GM12878 (cell line): ENCODE results near the gene PRMT5. TPM values are rescaled to one million over a fixed set of nuclear protein-coding genes. Genes with fewer than 3 reads are reported as not detected.

Source experiments
- ATAC-seq: fragments of 200-7000 bp; cut with Tn5 transposase; 3 replicates; pipeline ENCODE4 v1.9.1; 2020; ENCODE audit warnings: mild to moderate bottlenecking, moderate library complexity
- BruUV-seq: library from RNA; stranded (reverse); fragments of 400-500 nt; replicated peaks from 2 replicates; lab custom pipeline; 2021; lab: Mats Ljungman, UMichigan
- CTCF ChIA-PET: fragments of 300-600 bp; sonication (Branson Sonifier 250); formaldehyde crosslinking; extraction: SDS; loops from one replicate; lab custom pipeline; 2021; ENCODE audit warnings: inconsistent platforms; lab: Yijun Ruan, JAX
- POLR2A ChIA-PET: fragments of 350-600 bp; formaldehyde crosslinking; extraction: SDS; loops from one replicate; lab custom pipeline; 2021; ENCODE audit warnings: inconsistent platforms; lab: Charles Lee
- RAD21 ChIA-PET: fragments of 300-600 bp; sonication (Branson Sonifier 250); formaldehyde crosslinking; loops from one replicate; lab custom pipeline; 2023; ENCODE audit warnings: antibody characterized with exemption; ENCODE audit not compliant: unreplicated experiment; lab: Charles Lee
- SMC1A ChIA-PET: fragments of 300-600 bp; sonication (Branson Sonifier 250); formaldehyde crosslinking; loops from one replicate; lab custom pipeline; 2023; ENCODE audit not compliant: unreplicated experiment, uncharacterized antibody; lab: Charles Lee
- DNase-seq: peaks from one replicate; pipeline ENCODE4 v3.0.0-alpha.2; 2011; ENCODE audit warnings: low read depth, low spot score
- FAIRE-seq: peaks from 3 replicates; lab custom pipeline; 2011; peaks lifted over from hg19 to GRCh38; lab: Jason Lieb, UNC
- H2AFZ ChIP-seq: 2 replicates; pipeline ENCODE4 v1.6.0; 2011; ENCODE audit warnings: low read depth, low read length, control low read depth; ENCODE audit not compliant: control insufficient read depth
- H3K27ac ChIP-seq: 2 replicates; pipeline ENCODE4 v1.5.1; 2011; ENCODE audit warnings: control low read depth; ENCODE audit not compliant: control insufficient read depth, insufficient read depth
- H3K27me3 ChIP-seq, 2 experiments: replicated peaks in 1 of 2; 2 replicates each; pipeline versions ENCODE4 v1.6.0 to v1.6.1; 2011; ENCODE audit warnings: low read length in 1 of 2; ENCODE audit not compliant: control insufficient read depth in 2 of 2, insufficient read depth in 2 of 2
- H3K36me3 ChIP-seq, 2 experiments: 2 replicates each; pipeline ENCODE4 v1.5.1; 2011; ENCODE audit warnings: low read length in 1 of 2; ENCODE audit not compliant: control insufficient read depth in 2 of 2, insufficient read depth in 2 of 2
- H3K4me1 ChIP-seq: 2 replicates; pipeline ENCODE4 v1.6.1; 2011; ENCODE audit warnings: mild to moderate bottlenecking, low read length, moderate library complexity, mixed read lengths; ENCODE audit not compliant: control insufficient read depth, insufficient read depth
- H3K4me2 ChIP-seq: 2 replicates; pipeline ENCODE4 v1.6.0; 2011; ENCODE audit warnings: control low read depth; ENCODE audit not compliant: control insufficient read depth, insufficient read depth
- H3K4me3 ChIP-seq: fragments of 200-600 bp; sonication (generic); 2 replicates; pipeline ENCODE4 v1.5.1; 2016
- H3K79me2 ChIP-seq: 2 replicates; pipeline ENCODE4 v1.6.0; 2011; ENCODE audit warnings: low read length; ENCODE audit not compliant: control insufficient read depth, insufficient read depth
- H3K9ac ChIP-seq: 2 replicates; pipeline ENCODE4 v1.8.0; 2011; ENCODE audit warnings: low read length, control low read depth, mixed read lengths; ENCODE audit not compliant: control insufficient read depth, insufficient read depth
- H3K9me3 ChIP-seq: replicated peaks from 3 replicates; pipeline ENCODE4 v1.5.1; 2011; ENCODE audit warnings: mild to moderate bottlenecking, low read length; ENCODE audit not compliant: control insufficient read depth, insufficient read depth
- H4K20me1 ChIP-seq: 2 replicates; pipeline ENCODE4 v1.6.0; 2011; ENCODE audit not compliant: control insufficient read depth, insufficient read depth
- E4F1 ChIP-seq: fragments of 450-650 bp; IDR thresholded peaks from 2 replicates; pipeline ENCODE4 v1.6.1; 2018; ENCODE audit warnings: borderline replicate concordance, mild to moderate bottlenecking; ENCODE audit not compliant: partially characterized antibody
- FOS ChIP-seq: IDR thresholded peaks from 3 replicates; pipeline ENCODE4 v1.6.1; 2011; ENCODE audit warnings: borderline replicate concordance; ENCODE audit not compliant: insufficient read length; ENCODE audit errors: extremely low read depth
- GABPA ChIP-seq: IDR thresholded peaks from 2 replicates; pipeline ENCODE4 v1.6.1; 2014; ENCODE audit warnings: antibody characterized with exemption, low read depth, mild to moderate bottlenecking, inconsistent platforms
- MLLT1 ChIP-seq: fragments of 450-650 bp; IDR thresholded peaks from 2 replicates; pipeline ENCODE4 v1.6.1; 2016; ENCODE audit warnings: mild to moderate bottlenecking
- SMARCA5 ChIP-seq: fragments of 450-650 bp; IDR thresholded peaks from 2 replicates; pipeline ENCODE4 v1.6.1; 2017; ENCODE audit warnings: mild to moderate bottlenecking
- SMC3 ChIP-seq: IDR thresholded peaks from 2 replicates; pipeline ENCODE4 v1.6.1; 2011; ENCODE audit warnings: low read length, improper control_type of control experiment, borderline replicate concordance
- TAF1 ChIP-seq: IDR thresholded peaks from 2 replicates; pipeline ENCODE4 v1.6.1; 2011; ENCODE audit warnings: mild to moderate bottlenecking, low read depth, low read length, borderline replicate concordance
- TCF3 ChIP-seq: IDR thresholded peaks from 2 replicates; pipeline ENCODE4 v1.6.1; 2012; ENCODE audit warnings: low read depth, mild to moderate bottlenecking, low read length, borderline replicate concordance; ENCODE audit not compliant: insufficient read depth
- WGBS: methylation state at CpG from one replicate; pipeline ENCODE4 v1.1.6; 2016; ENCODE audit warnings: low lambda C conversion rate; ENCODE audit not compliant: insufficient replicate concordance, insufficient coverage; ENCODE audit errors: missing lambda C conversion rate; 5-methylcytosine and 5-hydroxymethylcytosine counted together
- in situ Hi-C: fragments of 300-500 bp; cut with MboI; formaldehyde crosslinking; loops from 9 replicates; pipeline ENCODE4 v1.14.3; 2018; ENCODE audit warnings: mixed read lengths
- intact Hi-C: fragments of 100-400 bp; cut with micrococcal nuclease; formaldehyde crosslinking; loops from one replicate; pipeline ENCODE4 v1.14.2; 2022; ENCODE audit not compliant: unreplicated experiment
- polyA plus RNA-seq, 11 experiments: library from polyadenylated mRNA; depleted of rRNA in 4 of 11; unstranded in 6 of 11; stranded (reverse) in 5 of 11; fragments of >200 nt; fragmentation: Nextera tagmentation in 4 of 11; fragmentation: Illumina TruSeq in 1 of 11; extraction: Ambion mirVana in 4 of 11; extraction: Trizol in 1 of 11; gene quantifications; 1 replicate in 1 of 11; 2 replicates in 10 of 11; pipeline versions ENCODE4 v1.2.1 to v1.2.3, GENCODE V29; 2011 to 2016; ENCODE audit warnings: inconsistent platforms in 2 of 11, missing spikeins in 2 of 11, low read depth in 1 of 11
- total RNA-seq, 4 experiments: library from RNA; depleted of rRNA in 3 of 4; stranded (reverse); fragments of >200 nt in 3 of 4; fragmentation: Illumina TruSeq in 1 of 4; extraction: Trizol in 1 of 4; gene quantifications; 2 replicates each; pipeline versions ENCODE4 v1.2.1 to v1.2.3, GENCODE V29; 2013 to 2021

PRMT5 gene
- total and polyA plus RNA-seq, 10 of the 15 experiments (the other 5 are each of a cell fraction or from before 2014, with no cell fraction given), result 54.3 to 221 (median 111) TPM

- Histone ChIP-seq H3K79me2 (no peaks in the 10 kb centered on the region), H3K27ac (no peak overlapping the region), H3K9ac (no peak overlapping the region), H3K36me3 (no peaks in the 10 kb centered on the region), H3K9me3 (no peaks in the 10 kb centered on the region), H3K4me3 (no peak overlapping the region), H3K4me2 (no peak overlapping the region), H3K27me3 (peaks cover 0 to 3% of the 10 kb centered on the region in 2 experiments; a peak in 2 of 4 replicates), H2AFZ (no peak overlapping the region), H4K20me1 (no peaks in the 10 kb centered on the region), H3K4me1 (no peaks in the 10 kb centered on the region)
- intact Hi-C loops, result loop anchor here (5.0 kb wide), 1 partner anchor 83 kb away; the partner anchor contains the start of gene CDH24
- POLR2A ChIA-PET, result interaction anchor here (0.5 to 1.4 kb wide), 5 partner anchors 11 to 131 kb away, joined by 3 to 10 read pairs (median 3); partner anchors contain the start of gene HAUS4
- TF ChIP-seq GABPA (no peak), MLLT1 (peak; percentile 82), TCF3 (no peak), SMARCA5 (no peak), E4F1 (no peak), TAF1 (no peak), FOS (no peak), SMC3 (no peak)
- 54% methylated on average over 9 of the region's 9 CpGs for WGBS
- in situ Hi-C loops, result no loop called here
- no peak for FAIRE-seq
- SMC1A ChIA-PET, result interaction anchor here (0.9 to 4.2 kb wide), 4 partner anchors 12 to 83 kb away, joined by 3 to 34 read pairs (median 12); partner anchors contain the start of gene CDH24
- RAD21 ChIA-PET, result interaction anchor here (0.7 to 8.8 kb wide), 9 partner anchors 8 to 94 kb away, joined by 3 to 110 read pairs (median 5); partner anchors contain the start of gene CDH24
- no peak for DNase-seq
- CTCF ChIA-PET, result interaction anchor here (0.8 to 13.2 kb wide), 12 partner anchors 11 to 94 kb away, joined by 3 to 370 read pairs (median 30); partner anchors contain the start of genes AJUBA, CDH24, HAUS4 and PRMT5
- no TSS peak for BruUV-seq
- ATAC-seq, result no peak
Observed at GRCh38 chr14:22974530-22975313, 45.5 kb upstream of the PRMT5 start.
